Erythroblast (primary cell): ENCODE measurements around the gene PRRT3.

Experiments
- GATA1 ChIP-seq: IDR thresholded peaks from 2 replicates; pipeline ENCODE4 v1.6.1; 2011; ENCODE audit warnings: low read depth, mild to moderate bottlenecking, control low read depth, low read length, moderate library complexity
- POLR2A ChIP-seq: IDR thresholded peaks from 2 replicates; pipeline ENCODE4 v1.6.1; 2011; ENCODE audit warnings: mild to moderate bottlenecking, low read length

DNA sequence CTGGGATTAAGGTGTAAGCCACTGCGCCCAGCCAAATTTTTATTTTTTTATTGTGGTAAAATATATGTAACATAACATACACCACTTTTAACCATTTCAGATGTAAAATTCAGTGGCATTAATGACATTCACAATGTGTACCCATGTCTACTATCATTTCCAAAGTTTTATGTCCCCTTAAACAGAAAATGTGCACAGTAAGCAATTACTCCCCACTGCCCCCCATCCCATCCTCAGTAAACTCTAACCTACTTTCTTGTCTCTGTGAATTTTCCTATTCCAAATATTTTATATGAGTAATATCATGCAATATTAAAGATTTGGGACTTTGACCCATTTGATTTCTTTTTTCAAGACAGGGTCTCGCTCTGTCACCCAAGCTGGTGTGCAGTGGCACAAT lies 14.6 kb upstream of the PRRT3 start:
- TF ChIP-seq POLR2A (no peak), GATA1 (no peak)
